Epithelial cell of proximal tubule (primary cell): ENCODE measurements around the gene ST7. TPM values are rescaled to one million over a fixed set of nuclear protein-coding genes. Genes with fewer than 3 reads are reported as not detected.
A peak's percentile ranks its signal among the peaks of the same experiment; 100 is the strongest.

Experiments used
- DNase-seq: peaks from one replicate; pipeline ENCODE4 v3.0.0-alpha.2; 2011; ENCODE audit warnings: low read depth
- H3K4me3 ChIP-seq: 2 replicates; pipeline ENCODE4 v1.5.1; 2011; ENCODE audit warnings: low read depth, mild to moderate bottlenecking, low read length
- CTCF ChIP-seq: conservative IDR thresholded peaks from 2 replicates; pipeline ENCODE4 v1.5.1; 2012; ENCODE audit warnings: low read depth, mild to moderate bottlenecking, low read length
- total RNA-seq: library from RNA; depleted of rRNA; stranded (reverse); fragments of >200 nt; gene quantifications from 2 replicates; pipeline ENCODE4 v1.2.3, GENCODE V29; 2015

Gene ST7
- total RNA-seq, 1 donor from 2014 or later: 19.4 TPM

GRCh38 chr7:117169907-117170306 is 216.6 kb downstream of the ST7 start:
- TF ChIP-seq CTCF: no peak
- H3K4me3 ChIP-seq: no peak overlapping the region
- peak; percentile 88 for DNase-seq

GRCh38 chr7:117171106-117171505 is 217.8 kb downstream of the ST7 start:
- peak; percentile 19 for TF ChIP-seq CTCF
- H3K4me3 ChIP-seq: no peak overlapping the region
- no peak for DNase-seq

- TF ChIP-seq CTCF: no peak
- DNase-seq: no peak
- H3K4me3 ChIP-seq: no peak overlapping the region
These were observed 219.0 kb downstream of the ST7 start for GRCh38 chr7:117172283-117172682.

GRCh38 chr7:117173035-117173770 is 219.9 kb downstream of the ST7 start:
- TF ChIP-seq CTCF: no peak
- H3K4me3 ChIP-seq: no peak overlapping the region
- no peak for DNase-seq

- no peak for DNase-seq
- H3K4me3 ChIP-seq: no peak overlapping the region
- no peak for TF ChIP-seq CTCF
These were observed 222.9 kb downstream of the ST7 start for GRCh38 chr7:117176206-117176605.

- no peak for TF ChIP-seq CTCF
- no peak for DNase-seq
- no peak overlapping the region for H3K4me3 ChIP-seq
These were observed 225.3 kb downstream of the ST7 start for GRCh38 chr7:117178600-117178999.

GRCh38 chr7:117179701-117180100 is 226.4 kb downstream of the ST7 start:
- no peak overlapping the region for H3K4me3 ChIP-seq
- no peak for TF ChIP-seq CTCF
- no peak for DNase-seq
